ENCODE results near the gene CDC123.
A peak's percentile ranks its signal among the peaks of the same experiment; 100 is the strongest.
"Not testable (repeated sequence)": the region's sequence is repeated elsewhere in the genome, so short reads cannot be mapped to it uniquely, and the experiment has no call there.

The CDC123 gene

DNA sequence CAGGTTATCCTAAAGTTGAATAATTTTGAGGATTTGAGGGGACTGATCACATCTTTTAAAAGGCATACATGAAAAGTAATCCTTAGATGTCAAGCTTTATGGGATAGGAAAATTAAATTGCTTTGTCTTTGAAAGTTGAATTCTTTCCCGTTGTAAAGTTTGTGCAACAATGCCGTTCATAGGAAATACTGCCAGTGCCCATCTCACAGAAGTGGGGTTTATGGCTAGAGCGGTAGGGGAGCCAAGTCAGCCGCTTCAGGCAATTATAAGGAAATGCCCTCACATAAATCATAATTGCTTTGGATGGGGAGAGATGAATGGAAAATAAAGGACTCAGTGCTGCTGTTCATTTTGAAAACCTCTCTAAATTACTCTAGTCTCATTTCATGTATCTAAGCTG lies 18.1 kb downstream of the CDC123 start:
- DNase-seq (ENCODE audit: insufficient read length) (no peak), FAIRE-seq (no peak)
- TF ChIP-seq POLR2A (IDR thresholded peaks at IDR 0.05; ENCODE audit: low read depth, low read length) (no peak), TAF1 (IDR thresholded peaks at IDR 0.05; ENCODE audit: borderline replicate concordance, low read depth, low read length) (no peak), POLR2AphosphoS5 (IDR thresholded peaks at IDR 0.05; ENCODE audit: low read depth, low read length) (no peak)

DNA sequence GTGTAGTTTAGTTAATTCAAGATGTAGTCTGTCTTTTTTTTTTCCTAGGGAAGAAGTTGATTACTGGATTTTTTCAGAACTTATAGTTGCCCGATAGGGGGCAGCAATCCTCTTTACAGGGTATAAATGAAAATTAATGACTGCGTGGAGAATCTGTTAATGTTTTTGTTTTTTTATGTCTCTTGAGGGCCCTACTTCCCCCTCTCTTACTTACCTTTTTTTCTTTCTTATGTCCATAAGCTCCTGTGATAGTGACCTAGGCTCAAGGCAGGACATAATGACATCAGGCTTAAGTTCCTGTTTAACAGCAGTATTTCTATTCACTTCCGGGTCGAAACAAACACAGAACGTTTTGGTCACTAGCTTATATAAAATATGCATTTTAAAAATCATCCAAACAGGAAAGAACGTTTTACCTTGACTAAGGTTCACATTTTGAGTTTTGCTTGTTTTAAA lies 18.8 kb downstream of the CDC123 start:
- FAIRE-seq: peak; percentile 81
- TF ChIP-seq POLR2AphosphoS5 (IDR thresholded peaks at IDR 0.05; ENCODE audit: low read depth, low read length) (no peak), POLR2A (IDR thresholded peaks at IDR 0.05; ENCODE audit: low read depth, low read length) (no peak), TAF1 (IDR thresholded peaks at IDR 0.05; ENCODE audit: borderline replicate concordance, low read depth, low read length) (no peak)

DNA sequence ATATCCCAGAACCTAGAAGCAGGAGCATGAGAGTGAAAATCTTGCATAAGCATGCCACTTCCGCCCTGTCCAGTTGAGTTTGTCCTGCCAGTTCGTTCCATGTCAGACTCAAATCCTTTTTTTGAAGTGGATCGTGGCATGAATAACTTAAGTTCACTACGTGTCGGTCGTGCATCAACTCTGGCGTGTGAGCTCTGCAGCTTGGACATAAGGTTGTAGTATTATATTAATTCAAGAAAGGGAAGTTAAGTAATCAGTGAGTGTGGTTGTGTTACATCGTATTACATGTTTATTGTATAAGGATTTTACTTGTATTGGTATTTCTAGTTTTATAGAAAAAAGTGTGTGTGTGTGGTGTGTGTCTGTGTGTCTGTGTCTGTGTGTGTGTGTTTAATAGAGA lies 23.0 kb downstream of the CDC123 start:
- DNase-seq (ENCODE audit: insufficient read length) (no peak), FAIRE-seq (no peak)

More for the DNA sequence above, 18.8 kb downstream of the CDC123 start:
- DNase-seq (ENCODE audit: insufficient read length): no peak

DNA sequence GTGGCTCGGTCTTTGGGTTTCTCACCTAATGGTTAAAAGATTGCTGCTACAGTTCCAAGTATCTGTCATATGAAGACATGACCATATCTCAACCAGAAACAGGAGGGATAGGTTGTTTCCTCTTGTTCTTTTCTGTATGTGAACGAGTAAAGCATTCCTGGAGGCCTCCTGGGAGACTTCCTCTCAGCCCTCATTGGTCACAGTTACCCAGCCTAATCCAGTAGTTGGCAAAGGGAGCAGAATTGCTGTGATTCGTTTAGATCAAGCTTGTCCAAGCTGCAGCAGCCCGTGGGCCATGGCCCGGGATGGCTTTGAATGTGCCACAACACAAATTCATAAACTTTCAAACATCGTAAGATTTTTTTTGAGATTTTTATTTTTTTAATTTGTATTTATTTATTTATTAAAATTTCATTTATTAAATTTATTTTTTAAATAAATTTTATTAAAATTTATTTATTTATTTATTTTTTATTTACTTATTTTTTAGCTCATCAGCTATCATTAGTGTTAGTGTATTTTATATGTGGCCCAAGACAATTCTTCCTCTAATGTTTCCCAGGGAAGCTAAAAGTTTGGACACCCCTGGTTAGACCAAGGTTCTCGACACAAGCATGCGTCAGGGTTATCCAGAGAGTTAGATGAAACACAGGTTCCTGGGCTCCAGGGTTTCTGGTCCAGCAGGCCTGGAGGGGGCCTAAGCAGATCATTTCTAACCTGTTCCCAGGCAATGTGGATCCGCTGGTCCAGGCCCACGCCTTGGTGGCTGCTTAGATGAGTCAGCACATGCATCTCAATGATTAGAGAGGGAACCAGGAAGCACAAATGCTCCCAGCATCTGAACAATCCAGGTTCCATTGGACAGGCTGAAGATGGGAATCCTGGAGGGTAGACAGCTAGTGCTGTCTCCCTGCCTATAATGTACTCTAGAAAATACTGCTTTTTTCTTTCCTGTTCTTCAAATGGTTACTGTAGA lies 25.6 kb downstream of the CDC123 start:
- DNase-seq (ENCODE audit: insufficient read length) (no peak), FAIRE-seq (no peak)

More for the DNA sequence above, 23.0 kb downstream of the CDC123 start:
- no peak for TF ChIP-seq POLR2AphosphoS5 (IDR thresholded peaks at IDR 0.05; ENCODE audit: low read depth, low read length)
- no peak for TF ChIP-seq TAF1 (IDR thresholded peaks at IDR 0.05; ENCODE audit: borderline replicate concordance, low read depth, low read length)
- TF ChIP-seq POLR2A (IDR thresholded peaks at IDR 0.05; ENCODE audit: low read depth, low read length): no peak

DNA sequence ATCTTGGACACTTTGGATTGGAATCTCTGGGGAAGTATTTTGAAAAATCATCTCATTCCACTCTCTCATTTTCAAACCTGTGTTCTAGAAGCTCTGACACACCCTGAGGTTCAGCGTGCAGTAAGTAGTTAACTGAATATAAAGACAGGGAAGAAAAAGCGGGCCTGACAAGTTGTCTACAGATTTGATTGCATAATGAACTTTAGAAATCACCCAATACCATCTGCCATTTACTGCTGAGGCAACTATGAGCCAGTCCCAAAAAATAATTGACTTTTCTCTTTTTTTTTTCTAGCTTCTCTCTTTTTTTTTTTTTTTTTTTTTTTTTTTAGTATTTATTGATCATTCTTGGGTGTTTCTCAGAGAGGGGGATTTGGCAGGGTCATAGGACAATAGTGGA lies 29.5 kb downstream of the CDC123 start:
- TF ChIP-seq POLR2AphosphoS5 (IDR thresholded peaks at IDR 0.05; ENCODE audit: low read depth, low read length) (no peak), POLR2A (IDR thresholded peaks at IDR 0.05; ENCODE audit: low read depth, low read length) (no peak), TAF1 (IDR thresholded peaks at IDR 0.05; ENCODE audit: borderline replicate concordance, low read depth, low read length) (no peak)
- FAIRE-seq: no peak
- no peak for DNase-seq (ENCODE audit: insufficient read length)

More for the DNA sequence above, 25.6 kb downstream of the CDC123 start:
- no peak for TF ChIP-seq POLR2AphosphoS5 (IDR thresholded peaks at IDR 0.05; ENCODE audit: low read depth, low read length)
- TF ChIP-seq TAF1 (IDR thresholded peaks at IDR 0.05; ENCODE audit: borderline replicate concordance, low read depth, low read length): no peak
- TF ChIP-seq POLR2A (IDR thresholded peaks at IDR 0.05; ENCODE audit: low read depth, low read length): no peak

DNA sequence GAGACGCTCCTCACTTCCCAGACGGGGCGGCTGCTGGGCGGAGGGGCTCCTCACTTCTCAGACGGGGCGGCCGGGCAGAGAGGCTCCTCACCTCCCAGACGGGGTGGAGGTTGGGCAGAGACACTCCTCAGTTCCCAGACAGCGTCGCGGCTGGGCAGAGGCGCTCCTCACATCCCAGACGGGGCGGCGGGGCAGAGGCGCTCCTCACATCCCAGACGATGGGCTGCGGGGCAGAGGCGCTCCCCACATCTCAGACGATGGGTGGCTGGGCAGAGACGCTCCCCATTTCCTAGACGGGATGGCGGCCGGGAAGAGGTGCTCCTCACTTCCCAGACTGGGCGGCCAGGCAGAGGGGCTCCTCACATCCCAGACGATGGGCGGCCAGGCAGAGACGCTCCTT lies 30.4 kb downstream of the CDC123 start:
- not testable (repeated sequence) for FAIRE-seq; DNase-seq (ENCODE audit: insufficient read length)

DNA sequence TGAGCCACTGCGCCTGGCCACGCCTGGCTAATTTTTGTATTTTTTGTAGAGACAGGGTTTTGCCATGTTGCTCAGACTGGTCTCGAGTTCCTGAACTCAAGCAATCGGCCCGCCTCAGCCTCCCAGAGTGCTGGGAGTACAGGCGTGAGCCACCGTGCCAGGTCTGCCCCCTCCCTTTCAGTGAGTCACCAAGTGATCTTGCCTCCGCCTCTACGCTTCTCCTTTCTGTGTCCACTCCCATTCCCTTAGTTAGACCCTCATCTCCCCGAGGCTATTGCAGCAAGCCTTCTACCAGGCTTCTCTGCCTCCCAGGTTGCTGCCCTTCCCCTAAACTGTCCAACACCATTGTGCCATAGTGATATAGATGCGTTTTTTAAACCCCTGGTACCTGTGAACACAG lies 32.9 kb downstream of the CDC123 start:
- TF ChIP-seq POLR2AphosphoS5 (IDR thresholded peaks at IDR 0.05; ENCODE audit: low read depth, low read length) (no peak), TAF1 (IDR thresholded peaks at IDR 0.05; ENCODE audit: borderline replicate concordance, low read depth, low read length) (no peak), POLR2A (IDR thresholded peaks at IDR 0.05; ENCODE audit: low read depth, low read length) (no peak)
- DNase-seq (ENCODE audit: insufficient read length) (no peak), FAIRE-seq (no peak)

DNA sequence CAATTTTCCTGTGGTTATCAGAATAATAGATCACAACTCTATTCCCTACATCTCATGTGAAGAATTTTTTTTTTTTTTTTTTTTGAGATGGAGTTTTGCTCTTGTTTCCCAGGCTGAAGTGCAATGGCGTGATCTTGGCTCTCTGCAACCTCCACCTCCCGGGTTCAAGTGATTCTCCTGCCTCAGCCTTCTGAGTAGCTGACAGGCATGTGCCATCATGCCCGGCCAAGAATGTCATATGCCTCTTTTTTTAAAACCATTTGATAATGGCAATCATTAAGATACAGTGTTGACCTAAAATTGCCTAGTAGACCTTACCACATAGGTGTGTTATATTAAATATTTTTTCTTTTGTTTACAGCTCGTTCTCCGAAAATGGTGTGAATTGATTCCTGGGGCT lies 38.7 kb downstream of the CDC123 start:
- not testable (repeated sequence) for DNase-seq (ENCODE audit: insufficient read length); FAIRE-seq

DNA sequence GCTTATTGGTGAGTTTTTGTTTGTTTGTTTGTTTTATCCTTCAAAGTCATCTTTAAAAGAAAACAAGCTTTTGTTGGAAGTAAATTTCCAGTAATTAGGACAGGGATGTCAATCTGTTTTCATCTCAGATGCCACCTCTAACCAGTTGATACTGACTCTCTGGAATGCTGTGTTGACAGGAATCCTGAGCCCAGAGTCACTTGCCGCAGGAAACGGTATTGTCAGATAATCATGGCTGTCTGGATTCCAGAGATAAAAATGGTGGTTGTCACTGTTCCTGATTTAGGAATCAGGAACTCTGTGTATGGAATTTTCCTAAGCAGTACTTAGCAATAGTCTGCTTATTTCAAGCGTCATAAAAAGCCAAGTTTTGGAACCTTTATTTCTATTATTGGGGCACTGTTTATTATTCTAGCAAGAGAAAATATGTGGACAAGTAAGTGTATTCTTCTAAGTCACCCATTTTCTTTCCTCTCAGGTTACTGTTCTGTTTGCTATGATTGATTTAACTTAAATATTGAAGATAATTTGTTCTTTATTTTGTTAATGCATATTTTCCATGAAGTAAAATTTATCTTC lies 39.2 kb downstream of the CDC123 start:
- no peak for FAIRE-seq
- no peak for DNase-seq (ENCODE audit: insufficient read length)
- TF ChIP-seq TAF1 (IDR thresholded peaks at IDR 0.05; ENCODE audit: borderline replicate concordance, low read depth, low read length) (no peak), POLR2A (IDR thresholded peaks at IDR 0.05; ENCODE audit: low read depth, low read length) (no peak), POLR2AphosphoS5 (IDR thresholded peaks at IDR 0.05; ENCODE audit: low read depth, low read length) (no peak)

DNA sequence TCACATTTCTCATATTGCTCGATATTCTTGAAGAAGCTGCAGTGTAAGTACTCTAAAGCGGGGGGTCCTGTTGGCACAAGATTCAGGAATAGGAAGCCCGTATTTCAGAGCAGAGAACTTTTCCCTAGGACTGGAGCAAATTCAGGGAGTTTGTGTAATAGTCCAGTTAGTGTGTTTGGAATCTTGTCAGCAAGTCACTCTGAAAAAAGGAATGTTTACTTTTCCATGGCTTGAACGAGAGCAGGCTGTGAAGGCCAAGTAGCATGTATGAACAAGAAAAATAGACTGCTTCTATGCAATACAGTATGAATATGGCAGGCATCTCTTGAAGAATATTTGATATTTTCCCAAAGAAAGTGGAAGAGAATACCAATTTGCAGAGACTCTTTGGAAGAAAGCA lies 39.8 kb downstream of the CDC123 start:
- no peak for FAIRE-seq

DNA sequence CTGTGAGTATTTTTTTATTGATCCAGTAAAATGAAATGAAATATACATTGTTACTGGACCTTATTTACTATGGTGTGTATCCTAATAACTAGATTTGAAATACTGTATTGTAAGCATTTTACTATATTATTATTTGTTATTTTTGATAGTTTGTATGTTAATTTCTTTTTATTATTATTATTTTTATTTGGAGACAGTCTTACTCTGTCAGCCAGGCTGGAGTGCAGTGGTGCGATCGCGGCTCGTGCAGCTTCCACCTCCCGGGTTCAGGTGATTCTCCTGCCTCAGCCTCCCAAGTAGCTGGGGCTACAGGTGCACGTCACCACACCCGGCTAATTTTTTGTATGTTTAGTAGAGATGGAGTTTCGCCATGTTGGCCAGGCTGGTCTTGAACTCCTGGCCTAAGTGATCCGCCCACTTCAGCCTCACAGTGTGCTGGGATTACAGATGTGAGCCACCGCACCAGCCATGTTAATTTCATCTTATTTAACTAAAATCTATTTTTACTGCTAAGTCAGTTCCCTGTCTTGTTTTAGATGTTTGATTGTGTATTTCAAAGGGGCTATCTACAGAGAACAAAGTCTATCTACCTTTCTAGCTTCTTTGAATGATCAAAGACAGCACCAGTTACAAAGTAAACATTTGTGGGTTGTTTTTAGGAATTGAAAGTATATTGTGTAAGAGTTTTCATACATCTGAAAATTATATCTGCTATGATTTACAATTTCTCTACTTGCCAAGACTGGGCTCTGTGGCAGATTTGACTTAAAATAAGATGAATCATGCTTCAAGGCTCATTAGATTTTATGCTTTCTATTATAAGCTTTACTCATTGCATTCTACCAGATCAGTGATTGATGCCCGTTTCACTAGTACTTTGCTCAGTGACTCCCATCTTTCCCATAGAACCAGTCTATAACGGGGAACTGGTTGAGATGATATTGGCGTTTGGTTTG lies 41.6 kb downstream of the CDC123 start:
- no peak for FAIRE-seq

More for the DNA sequence above, 39.8 kb downstream of the CDC123 start:
- TF ChIP-seq POLR2AphosphoS5 (IDR thresholded peaks at IDR 0.05; ENCODE audit: low read depth, low read length) (no peak), TAF1 (IDR thresholded peaks at IDR 0.05; ENCODE audit: borderline replicate concordance, low read depth, low read length) (no peak), POLR2A (IDR thresholded peaks at IDR 0.05; ENCODE audit: low read depth, low read length) (no peak)
- no peak for DNase-seq (ENCODE audit: insufficient read length)

More for the DNA sequence above, 41.6 kb downstream of the CDC123 start:
- no peak for DNase-seq (ENCODE audit: insufficient read length)
- TF ChIP-seq POLR2A (IDR thresholded peaks at IDR 0.05; ENCODE audit: low read depth, low read length): no peak
- no peak for TF ChIP-seq TAF1 (IDR thresholded peaks at IDR 0.05; ENCODE audit: borderline replicate concordance, low read depth, low read length)
- no peak for TF ChIP-seq POLR2AphosphoS5 (IDR thresholded peaks at IDR 0.05; ENCODE audit: low read depth, low read length)

All from GM12892 (cell line).